Mucosa of descending colon (tissue), 3 donors: ENCODE results near the gene DPP10. TPM values are rescaled to one million over a fixed set of nuclear protein-coding genes. Genes with fewer than 3 reads are reported as not detected.

Source experiments
- ATAC-seq: fragments of 200-7000 bp; cut with Tn5 transposase; one replicate; pipeline ENCODE4 v1.9.1; 2020; ENCODE audit warnings: mild to moderate bottlenecking, moderate library complexity
- DNase-seq, 3 donors: peaks; one replicate each; pipeline ENCODE4 v3.0.0-alpha.2; 2020
- H3K36me3 ChIP-seq: fragments of 200-600 bp; one replicate; pipeline ENCODE4 v1.8.0; 2021; ENCODE audit warnings: low read depth, mild to moderate bottlenecking
- H3K4me1 ChIP-seq: fragments of 200-600 bp; one replicate; pipeline ENCODE4 v1.8.0; 2021; ENCODE audit warnings: low read depth, mild to moderate bottlenecking
- H3K4me3 ChIP-seq: fragments of 200-600 bp; one replicate; pipeline ENCODE4 v1.8.0; 2021; ENCODE audit warnings: mild to moderate bottlenecking
- H3K9me3 ChIP-seq: fragments of 200-600 bp; one replicate; pipeline ENCODE4 v1.8.0; 2021; ENCODE audit warnings: mild to moderate bottlenecking
- CTCF ChIP-seq: fragments of 200-600 bp; IDR thresholded peaks from one replicate; pipeline ENCODE4 v1.8.0; 2022; ENCODE audit warnings: antibody characterized with exemption, mild to moderate bottlenecking
- intact Hi-C, 2 donors: fragments of 100-400 bp; cut with DNase I in 1 of 2; cut with micrococcal nuclease in 1 of 2; formaldehyde crosslinking; loops; one replicate each; pipeline versions ENCODE4 v1.11.0 to v1.11.1; 2022; cut with DNase I, micrococcal nuclease
- total RNA-seq, 3 donors: library from RNA; stranded (reverse); fragmentation: NEBNext Ultra II Directional in 2 of 3; extraction: Animal tissue kit (Norgen Biotek cat#: 25700) in 2 of 3; gene quantifications; one replicate each; pipeline versions ENCODE4 v1.2.1 to v1.2.4, GENCODE V29; 2021 to 2023
- donor health status: DM: no; HTN: no; CAD: no; lungs with moderate emphysema.
- donor health status: DM: no; HTN: no; CAD: no.
- donor health status: DM: no; HTN: yes; CAD: no.

The DPP10 gene
- total RNA-seq, 3 donors from 2014 or later, result 6.3 to 12.2 (median 6.9) TPM

GRCh38 chr2:115584507-115584906 lies 1142.1 kb downstream of the DPP10 start:
- no peak for TF ChIP-seq CTCF
- Histone ChIP-seq H3K4me3 (no peak overlapping the region), H3K36me3 (no peaks in the 10 kb centered on the region), H3K9me3 (no peaks in the 10 kb centered on the region), H3K4me1 (no peaks in the 10 kb centered on the region)
- intact Hi-C loops, result no loop called here
- no peak for ATAC-seq
- no peak for DNase-seq

GRCh38 chr2:115596659-115597375 lies 1154.4 kb downstream of the DPP10 start:
- Histone ChIP-seq H3K9me3 (peaks cover 11% of the 10 kb centered on the region), H3K36me3 (no peaks in the 10 kb centered on the region), H3K4me1 (no peaks in the 10 kb centered on the region), H3K4me3 (no peak overlapping the region)
- no peak for TF ChIP-seq CTCF
- intact Hi-C loops, result no loop called here
- DNase-seq, result no peak
- ATAC-seq, result no peak

GRCh38 chr2:115603285-115603684 lies 1160.8 kb downstream of the DPP10 start:
- H3K36me3 ChIP-seq, result no peaks in the 10 kb centered on the region
- DNase-seq (no peak), ATAC-seq (no peak)
- no peak for TF ChIP-seq CTCF
- intact Hi-C loops, result no loop called here
- no peaks in the 10 kb centered on the region for H3K4me1 ChIP-seq
- no peaks in the 10 kb centered on the region for H3K9me3 ChIP-seq
- H3K4me3 ChIP-seq, result no peak overlapping the region

DNA sequence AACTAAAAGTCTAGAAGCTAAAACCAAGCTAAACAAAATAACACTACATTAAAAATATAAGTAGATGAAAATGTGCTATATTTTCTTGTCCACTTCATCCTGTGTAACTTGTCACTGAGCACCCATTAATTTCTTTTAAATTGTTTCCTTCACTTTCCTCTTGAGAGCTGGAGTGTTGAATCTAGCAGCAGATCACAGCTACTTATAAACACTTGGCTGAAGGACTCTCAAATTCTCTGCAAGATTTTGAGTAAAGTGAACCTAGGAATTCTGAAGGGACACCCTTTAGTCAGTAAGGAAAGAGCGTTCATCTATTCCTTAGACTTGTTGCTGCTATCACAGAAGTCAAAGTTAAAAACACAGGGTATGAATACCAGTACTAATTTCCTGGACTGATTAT lies 1163.9 kb downstream of the DPP10 start:
- no peak for ATAC-seq
- intact Hi-C loops, result no loop called here
- no peaks in the 10 kb centered on the region for H3K9me3 ChIP-seq
- no peak for DNase-seq
- TF ChIP-seq CTCF, result no peak
- no peak overlapping the region for H3K4me3 ChIP-seq
- H3K4me1 ChIP-seq, result no peaks in the 10 kb centered on the region
- H3K36me3 ChIP-seq, result no peaks in the 10 kb centered on the region

DNA sequence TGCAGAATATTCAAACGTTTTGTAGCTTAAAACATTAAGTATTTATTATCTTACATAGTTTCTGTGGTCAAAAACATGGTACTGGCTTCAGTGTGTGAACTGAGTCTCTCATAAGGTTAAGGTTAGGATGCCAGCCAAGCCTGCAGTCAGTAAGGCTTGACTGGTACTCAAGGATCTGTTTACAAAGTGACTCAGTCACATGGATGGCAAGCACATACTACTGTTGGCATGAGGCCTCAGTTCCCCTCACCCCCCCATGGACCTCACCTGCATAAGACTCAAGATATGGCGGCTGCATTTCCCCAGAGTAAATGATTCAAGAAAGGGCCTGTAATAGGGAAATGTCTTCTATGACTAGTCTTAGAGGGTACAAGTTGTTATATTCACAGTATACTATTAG lies 1167.5 kb downstream of the DPP10 start:
- intact Hi-C loops, result no loop called here
- no peak for DNase-seq
- Histone ChIP-seq H3K9me3 (no peaks in the 10 kb centered on the region), H3K4me1 (no peaks in the 10 kb centered on the region), H3K4me3 (no peak overlapping the region), H3K36me3 (no peaks in the 10 kb centered on the region)
- no peak for ATAC-seq
- no peak for TF ChIP-seq CTCF

DNA sequence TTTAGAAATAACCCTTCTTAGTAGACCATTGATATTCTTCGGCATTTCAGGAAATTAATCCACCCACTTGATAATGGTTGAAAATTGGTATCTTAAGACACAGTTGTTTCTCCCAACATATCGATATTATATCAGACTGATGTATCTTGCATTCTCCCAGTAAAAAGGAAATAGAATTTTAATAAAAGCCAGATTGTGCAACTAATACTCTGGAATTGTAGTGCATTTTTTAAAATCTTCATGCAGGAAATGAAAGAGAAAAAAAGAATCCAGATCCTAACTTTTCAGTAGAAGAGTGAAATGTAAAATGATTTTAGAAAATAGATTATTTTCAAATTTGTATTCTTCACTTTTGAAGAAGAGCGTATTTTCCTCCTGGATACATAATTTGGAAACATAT lies 1168.4 kb downstream of the DPP10 start:
- Histone ChIP-seq H3K36me3 (no peaks in the 10 kb centered on the region), H3K4me3 (no peak overlapping the region), H3K4me1 (no peaks in the 10 kb centered on the region), H3K9me3 (no peaks in the 10 kb centered on the region)
- ATAC-seq, result no peak
- no peak for TF ChIP-seq CTCF
- intact Hi-C loops, result no loop called here
- DNase-seq, result no peak
